BJ (cell line): ENCODE measurements around the gene MATN1. TPM values are rescaled to one million over a fixed set of nuclear protein-coding genes. Genes with fewer than 3 reads are reported as not detected.
"Not testable (repeated sequence)": the region's sequence is repeated elsewhere in the genome, so short reads cannot be mapped to it uniquely, and the experiment has no call there.

Experiments used
- CTCF ChIA-PET: fragments of 350-600 bp; formaldehyde crosslinking; extraction: SDS; loops from one replicate; lab custom pipeline; 2021; ENCODE audit warnings: antibody characterized with exemption, inconsistent platforms; lab: Yijun Ruan, JAX
- POLR2A ChIA-PET: fragments of 300-600 bp; sonication (Branson Sonifier 250); formaldehyde crosslinking; extraction: SDS; loops from one replicate; lab custom pipeline; 2021; ENCODE audit warnings: antibody characterized with exemption; lab: Charles Lee
- DNase-seq: peaks from one replicate; pipeline ENCODE4 v3.0.0-alpha.2; 2011; ENCODE audit warnings: low read depth
- H3K27me3 ChIP-seq: 2 replicates; pipeline ENCODE4 v1.6.0; 2011; ENCODE audit warnings: low read length; ENCODE audit not compliant: control insufficient read depth, insufficient read depth
- H3K36me3 ChIP-seq: 2 replicates; pipeline ENCODE4 v1.5.1; 2011; ENCODE audit warnings: low read length; ENCODE audit not compliant: control insufficient read depth, insufficient read depth
- H3K4me3 ChIP-seq: 2 replicates; pipeline ENCODE4 v1.5.1; 2011; ENCODE audit warnings: low read depth, mild to moderate bottlenecking, control low read depth, low read length
- CTCF ChIP-seq: IDR thresholded peaks from 2 replicates; pipeline ENCODE4 v1.5.1; 2011; ENCODE audit warnings: low read depth, mild to moderate bottlenecking, control low read depth, inconsistent platforms, low read length, moderate library complexity; ENCODE audit not compliant: insufficient read depth
- polyA plus RNA-seq: library from polyadenylated mRNA; depleted of rRNA; stranded (reverse); fragments of >200 nt; gene quantifications from 2 replicates; pipeline ENCODE4 v1.2.3, GENCODE V29; 2011

The MATN1 gene
- polyA plus RNA-seq, 1 experiment = 0.13 TPM

GRCh38 chr1:30768159-30768829, 44.9 kb upstream of the MATN1 start:
- CTCF ChIA-PET = interaction anchor here (0.7 to 1.3 kb wide), 3 partner anchors 11 to 50 kb away, joined by 3 to 10 read pairs (median 3); no protein-coding TSS in a partner anchor
- no peak overlapping the region for H3K4me3 ChIP-seq
- TF ChIP-seq CTCF = no peak
- POLR2A ChIA-PET = no interaction called here
- no peak for DNase-seq
- peaks cover 5% of the 10 kb centered on the region for H3K27me3 ChIP-seq
- H3K36me3 ChIP-seq = no peaks in the 10 kb centered on the region

- CTCF ChIA-PET = interaction anchor here (1.0 to 3.4 kb wide), 3 partner anchors 12 to 48 kb away, joined by 4 to 16 read pairs (median 7); no protein-coding TSS in a partner anchor
- DNase-seq, POLR2A ChIA-PET, H3K4me3 ChIP-seq, H3K36me3 ChIP-seq, H3K27me3 ChIP-seq: not testable (repeated sequence)
These were observed 43.6 kb upstream of the MATN1 start for GRCh38 chr1:30766948-30767347.

GRCh38 chr1:30765556-30766434, 42.4 kb upstream of the MATN1 start:
- Histone ChIP-seq H3K36me3 (no peaks in the 10 kb centered on the region), H3K4me3 (no peak overlapping the region), H3K27me3 (no peaks in the 10 kb centered on the region)
- CTCF ChIA-PET = interaction anchor here (0.9 to 3.4 kb wide), 3 partner anchors 13 to 46 kb away, joined by 3 to 16 read pairs (median 7); no protein-coding TSS in a partner anchor
- POLR2A ChIA-PET = no interaction called here
- TF ChIP-seq CTCF = no peak
- DNase-seq = no peak

- TF ChIP-seq CTCF = no peak
- CTCF ChIA-PET = interaction anchor here (0.6 to 10.3 kb wide), 4 partner anchors 14 to 102 kb away, joined by 4 to 114 read pairs (median 12); no protein-coding TSS in a partner anchor
- DNase-seq = no peak
- Histone ChIP-seq H3K36me3 (no peaks in the 10 kb centered on the region), H3K4me3 (no peak overlapping the region), H3K27me3 (no peaks in the 10 kb centered on the region)
- POLR2A ChIA-PET = no interaction called here
These were observed 41.7 kb upstream of the MATN1 start for GRCh38 chr1:30764939-30765555.

- no peaks in the 10 kb centered on the region for H3K36me3 ChIP-seq
- POLR2A ChIA-PET = no interaction called here
- TF ChIP-seq CTCF = no peak
- CTCF ChIA-PET = interaction anchor here (0.6 to 10.3 kb wide), 3 partner anchors 15 to 102 kb away, joined by 4 to 114 read pairs (median 16); no protein-coding TSS in a partner anchor
- DNase-seq = no peak
- H3K4me3 ChIP-seq = no peak overlapping the region
- H3K27me3 ChIP-seq = no peaks in the 10 kb centered on the region
These were observed 41.0 kb upstream of the MATN1 start for GRCh38 chr1:30764396-30764795.
